HG03039 (cell line): ENCODE data around the gene SMIM24.
A peak's percentile ranks its signal among the peaks of the same experiment; 100 is the strongest.
"Not testable (repeated sequence)": the region's sequence is repeated elsewhere in the genome, so short reads cannot be mapped to it uniquely, and the experiment has no call there.

Source experiments
- ATAC-seq: cut with Tn5 transposase; IDR thresholded peaks from one replicate; pipeline ENCODE4 v1.9.1; 2021; ENCODE audit warnings: mild to moderate bottlenecking, moderate library complexity; ENCODE audit not compliant: unreplicated experiment

SMIM24 gene

DNA sequence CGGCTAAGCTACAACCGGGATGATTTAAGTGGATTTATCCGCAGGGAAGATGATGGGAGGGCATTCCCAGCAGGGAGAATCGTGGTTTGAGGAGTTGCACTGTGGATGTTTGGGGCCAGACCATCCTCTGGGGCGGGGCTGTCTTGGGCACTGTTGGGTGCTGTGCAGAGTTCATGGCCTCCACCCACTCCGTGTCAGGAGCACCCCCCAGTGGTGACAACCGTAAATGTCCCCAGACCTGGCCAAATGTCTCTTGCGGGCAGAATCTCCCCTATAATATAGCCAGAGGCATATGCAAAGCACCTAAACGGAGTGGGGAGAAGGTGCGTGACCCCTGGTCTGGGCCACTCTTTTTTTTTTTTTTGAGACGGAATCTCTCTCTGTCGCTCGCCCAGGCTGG, 40.2 kb downstream of the SMIM24 start:
- no peak for ATAC-seq

DNA sequence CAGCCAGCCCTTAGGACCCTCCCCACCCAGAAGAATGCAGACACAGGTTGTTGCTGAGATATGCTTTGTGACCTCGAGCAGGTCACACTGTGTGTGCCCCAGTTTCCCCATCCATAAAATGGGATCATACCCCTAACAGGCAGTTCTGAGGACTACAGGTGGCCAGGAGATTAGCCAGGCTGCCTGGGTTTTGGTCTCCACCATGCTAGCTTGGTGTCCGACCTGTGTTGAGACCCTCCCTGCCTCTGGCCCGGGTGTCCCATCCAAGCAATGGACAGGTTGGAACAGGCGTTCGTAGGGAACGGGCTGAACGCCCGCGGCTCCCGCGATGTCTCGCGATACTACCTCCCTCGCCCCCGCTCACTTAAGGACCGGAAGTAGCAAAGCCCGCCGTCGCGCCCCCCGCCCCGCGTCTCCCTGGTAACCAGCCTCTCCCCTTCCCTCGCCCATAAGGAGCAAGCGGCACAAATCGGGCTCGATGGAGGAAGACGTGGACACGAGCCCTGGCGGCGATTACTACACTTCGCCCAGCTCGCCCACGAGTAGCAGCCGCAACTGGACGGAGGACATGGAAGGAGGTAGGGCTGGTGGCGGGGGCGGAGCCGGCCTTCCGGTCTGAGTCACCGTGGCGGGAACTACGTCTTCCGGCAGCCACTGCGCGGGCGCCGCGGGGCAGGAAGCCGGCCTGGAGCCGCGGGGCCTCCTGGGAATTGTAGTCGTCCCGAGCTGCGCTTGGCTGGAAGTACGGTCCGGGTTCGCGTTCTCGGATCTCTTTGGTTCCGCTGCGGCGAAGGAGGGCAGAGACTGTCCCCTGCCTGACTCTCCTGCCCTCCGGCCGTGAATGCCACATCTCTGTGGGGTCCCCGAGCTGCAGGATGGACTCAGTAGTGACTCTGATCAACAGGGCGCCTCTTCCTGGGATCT, 45.4 kb downstream of the SMIM24 start:
- peak; percentile 77 for ATAC-seq

DNA sequence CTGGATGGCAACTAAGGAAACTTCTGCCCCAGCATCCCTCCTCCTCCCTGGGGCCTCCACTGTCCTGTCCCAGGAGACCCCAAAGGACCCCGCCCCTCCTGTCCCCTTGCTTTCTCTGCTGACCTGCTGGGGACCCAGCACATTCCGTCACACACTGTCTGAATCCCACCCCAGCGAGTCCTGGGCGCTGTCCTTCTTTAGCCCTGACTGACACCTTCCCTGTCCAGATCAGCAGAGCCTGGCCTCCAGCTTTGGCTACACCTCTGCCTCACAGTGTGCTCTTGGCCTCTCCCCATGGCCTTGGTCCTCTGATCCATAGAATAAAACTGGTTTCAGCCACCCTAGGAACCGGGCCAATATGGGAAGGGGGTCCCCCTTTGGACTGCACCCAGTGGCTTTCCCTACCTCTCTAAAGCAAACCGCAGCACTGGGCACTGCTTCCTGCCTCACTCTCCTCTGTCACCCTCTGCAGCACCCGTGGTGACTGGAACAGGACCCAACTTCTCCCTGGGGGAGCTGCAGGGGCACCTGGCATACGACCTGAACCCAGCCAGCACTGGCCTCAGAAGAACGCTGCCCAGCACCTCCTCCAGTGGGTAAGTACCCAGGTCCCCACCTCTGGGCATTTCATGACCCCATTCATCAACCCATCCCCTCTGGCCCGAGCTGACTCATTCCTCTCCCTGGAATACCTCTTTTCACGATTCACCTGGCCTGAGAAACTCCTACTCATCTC, 46.4 kb downstream of the SMIM24 start:
- no peak for ATAC-seq

DNA sequence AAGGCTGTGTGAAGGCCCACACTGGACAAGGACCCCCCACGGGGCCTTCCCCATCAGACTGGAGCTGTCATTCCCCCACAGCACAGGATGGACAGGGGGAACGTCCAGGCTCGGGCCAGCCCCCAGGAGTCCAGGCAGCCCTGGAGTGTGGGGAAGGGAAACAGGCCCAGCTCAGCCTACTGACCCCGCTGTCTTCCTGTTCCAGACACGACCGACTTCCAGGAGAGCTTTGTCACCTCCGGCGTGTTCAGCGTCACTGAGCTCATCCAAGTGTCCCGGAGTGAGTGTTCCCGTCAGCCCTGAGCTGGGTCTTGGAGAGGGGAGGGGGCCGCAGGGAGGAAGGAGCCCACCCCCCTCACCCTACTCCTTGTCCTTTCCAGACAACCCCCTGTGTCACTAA, 47.0 kb downstream of the SMIM24 start:
- ATAC-seq = no peak

DNA sequence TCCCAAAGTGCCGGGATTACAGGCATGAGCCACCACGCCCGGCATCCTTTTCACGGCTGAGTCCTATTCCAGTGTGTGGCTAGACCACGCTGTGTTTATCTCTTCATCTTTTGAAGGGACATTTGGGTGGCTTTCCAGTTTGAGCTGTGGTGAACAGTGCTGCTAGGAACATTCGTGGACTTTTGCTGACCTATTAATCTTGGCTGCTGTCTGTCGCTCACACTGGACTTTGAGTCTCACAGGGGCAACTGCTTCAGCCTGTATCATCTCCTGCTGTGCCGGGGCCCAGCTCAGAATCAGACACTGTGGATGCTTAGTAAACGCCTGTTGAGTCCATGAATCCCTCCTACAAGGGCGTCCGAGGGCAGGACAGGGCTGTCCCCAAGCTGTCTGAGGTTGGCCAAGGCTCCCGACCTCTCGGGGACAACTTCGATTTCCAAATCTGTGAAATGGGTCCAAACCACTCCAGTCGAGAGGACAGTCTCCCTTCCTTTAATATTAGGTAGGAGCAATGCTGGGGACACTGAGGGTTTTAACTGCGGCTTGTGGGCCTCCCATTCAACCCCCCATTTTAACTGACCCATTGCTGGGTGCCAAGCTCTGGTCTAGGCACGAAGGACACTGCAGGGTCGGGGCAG, 48.4 kb downstream of the SMIM24 start:
- no peak for ATAC-seq

DNA sequence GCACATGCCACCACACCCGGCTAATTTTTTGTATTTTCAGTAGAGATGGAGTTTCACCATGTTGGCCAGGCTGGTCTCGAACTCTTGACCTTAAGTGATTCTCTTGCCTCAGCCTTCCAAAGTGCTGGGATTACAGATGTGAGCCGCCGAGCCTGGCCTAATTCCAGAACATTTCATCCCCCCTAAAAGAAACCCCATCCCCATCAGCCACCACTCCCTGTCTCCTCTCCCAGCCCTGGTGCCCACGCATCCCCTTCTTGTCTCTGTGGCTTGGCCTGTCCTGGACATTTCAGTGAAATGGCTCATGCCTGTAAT, 50.0 kb downstream of the SMIM24 start:
- not testable (repeated sequence) for ATAC-seq

DNA sequence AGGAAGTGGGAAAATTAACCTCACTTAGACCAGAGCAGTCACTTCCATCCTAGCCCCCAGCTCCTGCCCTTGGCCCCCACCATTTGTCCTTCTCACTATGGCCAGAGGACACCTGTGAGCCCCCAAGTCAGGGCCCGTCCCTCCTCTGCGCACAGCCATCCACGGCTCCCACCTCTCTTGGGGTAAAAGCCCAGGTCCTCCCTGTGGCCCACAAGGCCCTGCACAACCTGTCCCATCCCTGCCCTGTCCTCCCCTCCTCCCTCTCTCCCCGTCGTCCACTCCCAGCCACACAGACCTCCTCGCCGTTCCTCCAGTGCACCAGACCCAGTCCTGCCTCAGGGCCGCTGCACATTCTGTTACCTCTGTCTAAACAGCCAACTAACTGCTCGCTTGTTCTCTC, 53.9 kb downstream of the SMIM24 start:
- no peak for ATAC-seq
